Amniotic stem cell (primary cell): ENCODE measurements around the gene DEDD2.
A peak's percentile ranks its signal among the peaks of the same experiment; 100 is the strongest.
"Not testable (repeated sequence)": the region's sequence is repeated elsewhere in the genome, so short reads cannot be mapped to it uniquely, and the experiment has no call there.

Source experiments
- DNase-seq: peaks from one replicate; lab custom pipeline; 2025; lab: John Stamatoyannopoulos, UW

DEDD2 gene, protein sequence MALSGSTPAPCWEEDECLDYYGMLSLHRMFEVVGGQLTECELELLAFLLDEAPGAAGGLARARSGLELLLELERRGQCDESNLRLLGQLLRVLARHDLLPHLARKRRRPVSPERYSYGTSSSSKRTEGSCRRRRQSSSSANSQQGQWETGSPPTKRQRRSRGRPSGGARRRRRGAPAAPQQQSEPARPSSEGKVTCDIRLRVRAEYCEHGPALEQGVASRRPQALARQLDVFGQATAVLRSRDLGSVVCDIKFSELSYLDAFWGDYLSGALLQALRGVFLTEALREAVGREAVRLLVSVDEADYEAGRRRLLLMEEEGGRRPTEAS

DNA sequence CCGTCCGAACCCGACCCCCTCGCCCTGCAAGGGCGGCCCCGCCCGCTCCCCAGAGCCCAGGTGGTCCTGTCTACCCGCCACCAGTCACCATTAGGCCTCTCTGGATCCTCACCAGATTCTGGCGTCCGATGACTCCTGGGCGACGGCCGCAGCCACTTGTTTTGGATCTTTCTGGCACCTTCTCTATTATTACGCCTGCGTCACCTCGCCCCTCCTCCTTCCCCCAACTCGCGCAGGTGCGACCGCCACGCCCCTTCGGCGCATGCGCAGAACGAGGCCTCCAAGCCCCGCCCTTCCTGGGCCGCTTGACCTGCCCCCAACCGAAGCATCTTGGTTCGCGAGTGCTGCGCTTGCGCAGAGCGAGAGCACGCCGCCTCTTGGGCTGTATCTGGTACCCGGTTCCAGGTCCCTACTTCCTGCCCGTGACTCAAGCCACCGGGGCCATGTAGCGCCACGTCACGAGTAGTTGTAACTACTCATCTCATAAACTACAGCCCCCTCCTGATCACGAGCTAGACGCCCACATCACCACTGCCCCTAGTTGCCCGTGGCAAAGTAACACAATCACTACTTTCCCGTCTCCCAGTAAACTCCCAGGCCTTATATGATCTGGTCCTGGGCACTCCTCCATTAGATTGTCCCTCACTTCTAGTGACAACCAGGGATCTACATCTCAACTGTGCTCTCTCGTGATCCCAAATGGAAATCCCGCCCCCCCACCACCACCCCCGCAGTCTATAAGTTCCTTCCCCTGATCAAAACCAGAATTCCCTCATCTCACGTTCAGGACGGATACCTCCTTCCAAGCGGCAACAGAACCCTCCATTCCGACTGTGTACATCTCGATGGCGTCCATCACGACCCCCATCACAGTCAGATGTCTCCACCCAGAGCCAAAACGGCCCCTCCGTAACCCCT lies at the start of gene DEDD2:
DEDD2 (minus strand) TSS at position 158 of the 918 bp plus-strand sequence. CDS start 670 bp downstream, outside the sequence.
- peak; percentile 96 for DNase-seq

DNA sequence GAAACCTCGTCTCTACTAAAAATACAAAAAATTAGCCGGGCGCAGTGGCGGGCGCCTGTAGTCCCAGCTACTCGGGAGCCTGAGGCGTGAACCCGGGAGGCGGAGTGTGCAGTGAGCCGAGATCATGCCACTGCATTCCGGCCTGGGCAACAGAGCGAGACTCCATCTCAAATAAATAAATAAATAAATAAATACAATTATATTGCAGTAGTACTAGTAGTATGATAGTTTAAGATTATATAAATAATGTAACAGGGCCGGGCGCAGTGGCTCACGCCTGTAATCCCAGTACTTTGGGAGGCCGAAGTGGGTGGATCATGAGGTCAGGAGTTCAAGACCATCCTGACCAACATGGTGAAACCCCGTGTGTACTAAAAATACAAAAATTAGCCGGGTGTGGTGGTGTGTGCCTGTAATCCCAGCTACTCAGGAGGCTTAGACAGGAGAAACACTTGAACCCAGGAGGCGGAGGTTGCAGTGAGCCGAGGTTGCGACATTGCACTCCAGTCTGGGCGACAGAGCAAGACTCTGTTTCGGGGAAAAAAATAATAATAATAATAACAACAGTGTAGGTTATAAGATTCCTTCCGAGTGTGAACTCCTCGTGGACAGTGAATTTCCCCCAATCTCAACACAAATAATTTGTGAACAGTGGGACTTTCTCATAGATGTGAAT lies 49.6 kb upstream of the DEDD2 start:
- DNase-seq: not testable (repeated sequence)

DNA sequence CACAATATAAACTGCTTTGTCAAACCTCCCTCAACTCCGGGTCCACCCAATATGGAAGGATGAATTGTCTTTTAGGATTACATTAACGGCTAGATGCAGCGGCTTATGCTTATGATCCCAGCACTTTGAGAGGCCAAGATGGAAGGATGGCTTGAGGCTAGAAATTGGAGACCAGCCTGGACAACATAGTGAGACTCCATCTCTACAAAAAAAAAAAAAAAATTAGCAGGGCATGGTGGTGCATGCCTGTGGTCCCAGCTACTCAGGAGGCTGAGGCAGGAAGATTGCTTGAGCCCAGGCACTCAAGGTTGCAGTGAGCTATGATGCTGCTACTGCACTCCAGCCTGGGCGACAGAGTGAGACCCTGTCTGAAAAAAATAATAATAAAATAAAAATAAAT lies 48.6 kb upstream of the DEDD2 start:
- DNase-seq: not testable (repeated sequence)

DNA sequence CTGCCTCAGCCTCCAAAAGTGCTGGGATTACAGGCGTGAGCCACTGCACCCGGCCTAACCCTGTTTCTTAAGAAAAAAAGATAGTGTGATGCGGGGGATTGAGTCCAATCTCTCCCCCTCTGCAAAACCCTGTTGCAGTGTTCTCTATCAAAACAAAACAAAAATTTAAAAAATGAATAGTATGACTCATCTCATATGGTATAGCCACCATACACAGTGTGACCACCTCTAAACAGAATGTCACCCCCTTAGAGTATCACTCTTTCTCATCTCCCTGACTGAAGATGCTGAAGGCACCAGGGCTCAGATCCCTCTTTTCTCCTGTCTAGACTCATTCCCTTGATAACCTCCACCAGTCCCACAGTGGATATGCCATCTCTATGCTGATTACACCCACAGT lies 44.3 kb upstream of the DEDD2 start:
- no peak for DNase-seq

DNA sequence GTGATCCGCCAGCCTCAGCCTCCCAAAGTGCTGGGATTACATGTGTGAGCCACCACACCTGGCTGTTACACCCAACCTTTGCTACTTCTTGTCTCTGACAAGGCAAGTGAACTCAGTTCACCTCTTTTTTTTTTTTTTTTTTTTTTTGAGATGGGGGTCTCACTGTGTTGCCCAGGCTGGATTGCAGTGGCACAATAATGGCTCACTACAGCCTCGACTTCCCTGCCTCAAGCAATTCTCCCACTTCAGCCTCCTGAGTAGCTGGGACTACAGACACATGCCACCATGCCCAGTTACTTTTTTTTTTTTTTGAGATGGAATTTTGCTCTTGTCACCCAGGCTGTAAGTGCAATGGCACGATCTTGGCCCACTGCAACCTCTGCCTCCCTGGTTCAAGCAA lies 40.4 kb upstream of the DEDD2 start:
- DNase-seq: not testable (repeated sequence)

DNA sequence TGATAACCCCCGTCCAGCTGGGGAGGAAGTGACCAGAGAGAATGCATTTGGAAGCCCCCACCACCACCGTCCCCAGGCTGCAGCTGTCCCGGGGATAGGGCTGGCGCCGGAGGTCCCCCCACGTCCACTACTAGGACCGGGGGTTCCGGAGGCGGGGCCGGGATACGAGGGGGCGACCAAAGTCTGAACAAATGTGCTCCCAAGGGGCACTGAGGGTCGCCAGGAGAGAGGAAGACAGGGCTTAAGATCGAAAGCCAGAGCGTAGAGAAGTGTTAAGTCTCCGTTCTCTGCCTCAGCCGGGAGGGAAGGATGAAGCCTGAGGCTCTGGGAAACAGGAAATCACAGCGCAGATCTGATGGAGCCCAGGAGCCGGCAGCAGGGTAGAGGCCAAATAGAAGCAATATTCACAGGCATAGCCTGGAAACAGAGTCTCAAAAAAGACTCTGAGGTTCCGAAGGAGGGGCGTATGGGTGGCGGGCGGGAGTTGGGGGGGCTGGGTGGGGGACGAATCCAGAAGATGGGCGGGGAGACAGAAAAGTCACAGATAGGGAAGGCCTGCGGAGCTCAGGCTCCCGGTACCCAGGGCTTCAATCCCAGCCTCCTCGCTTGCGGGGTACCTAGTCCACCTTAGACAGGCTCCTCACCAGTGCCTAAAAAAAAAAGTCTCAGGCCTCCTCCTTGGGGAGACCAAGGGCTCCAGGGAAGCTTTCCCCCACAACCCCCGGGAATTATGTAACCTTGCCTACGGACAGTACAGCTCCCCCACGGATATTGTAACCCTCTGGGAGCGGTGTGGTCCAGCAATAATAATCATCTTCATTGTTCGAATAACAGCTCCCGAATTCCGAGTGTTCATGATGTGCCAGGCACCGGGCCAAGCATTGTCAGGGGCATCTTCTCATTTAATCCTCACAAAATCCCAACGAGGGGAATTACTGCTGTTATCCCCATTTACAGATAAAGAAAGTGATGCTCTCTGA lies 38.6 kb upstream of the DEDD2 start:
- DNase-seq: no peak

DNA sequence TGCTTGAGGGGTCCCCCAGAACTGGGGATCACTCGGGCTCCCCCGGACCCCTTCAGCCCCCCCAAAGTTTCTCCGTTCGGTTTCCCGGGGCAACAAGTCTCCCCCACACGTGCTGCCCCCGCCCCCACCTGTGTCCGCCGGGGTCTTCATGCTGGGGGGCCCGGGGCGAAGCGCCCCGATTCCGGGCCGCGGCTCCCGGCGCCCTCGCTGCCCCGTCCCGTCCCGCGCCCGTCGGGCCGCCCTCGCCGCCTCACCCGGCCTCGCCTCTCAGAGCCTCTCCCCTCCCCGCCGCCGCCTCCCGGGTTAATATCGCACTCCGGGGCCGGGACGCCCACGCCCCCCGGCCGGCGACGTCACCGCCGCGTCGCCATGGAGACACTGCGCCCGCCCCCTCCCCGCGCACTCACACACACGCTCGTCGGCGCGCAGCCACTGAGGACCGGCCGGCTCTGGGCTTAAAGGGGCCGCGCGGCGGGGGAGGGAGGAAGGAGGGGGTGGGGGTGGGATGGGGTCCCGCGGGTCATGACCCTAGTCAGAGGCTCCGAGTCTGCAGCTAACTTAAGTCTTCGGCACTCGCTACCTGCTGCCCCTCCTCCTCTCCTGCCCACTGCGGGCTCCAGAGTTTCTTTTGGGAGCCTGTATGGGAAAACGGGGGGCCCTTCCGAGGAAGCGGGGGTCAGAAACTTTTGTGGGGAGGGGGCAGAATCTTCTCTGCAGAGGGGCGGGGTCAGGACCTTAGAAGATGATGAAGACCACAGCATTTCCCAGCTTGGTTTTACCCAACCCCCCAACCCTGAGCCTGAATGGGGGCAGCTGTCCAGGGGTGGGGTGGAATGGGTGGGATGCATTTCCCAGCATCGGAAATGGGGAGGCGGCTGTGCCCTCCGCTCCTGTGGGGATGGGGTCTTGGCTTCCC lies 37.6 kb upstream of the DEDD2 start, which contains the start of gene ERF:
ERF (minus strand) TSS at position 279 of the 916 bp plus-strand sequence; CDS start at position 150, 129 bp downstream.
- peak; percentile 77 for DNase-seq

DNA sequence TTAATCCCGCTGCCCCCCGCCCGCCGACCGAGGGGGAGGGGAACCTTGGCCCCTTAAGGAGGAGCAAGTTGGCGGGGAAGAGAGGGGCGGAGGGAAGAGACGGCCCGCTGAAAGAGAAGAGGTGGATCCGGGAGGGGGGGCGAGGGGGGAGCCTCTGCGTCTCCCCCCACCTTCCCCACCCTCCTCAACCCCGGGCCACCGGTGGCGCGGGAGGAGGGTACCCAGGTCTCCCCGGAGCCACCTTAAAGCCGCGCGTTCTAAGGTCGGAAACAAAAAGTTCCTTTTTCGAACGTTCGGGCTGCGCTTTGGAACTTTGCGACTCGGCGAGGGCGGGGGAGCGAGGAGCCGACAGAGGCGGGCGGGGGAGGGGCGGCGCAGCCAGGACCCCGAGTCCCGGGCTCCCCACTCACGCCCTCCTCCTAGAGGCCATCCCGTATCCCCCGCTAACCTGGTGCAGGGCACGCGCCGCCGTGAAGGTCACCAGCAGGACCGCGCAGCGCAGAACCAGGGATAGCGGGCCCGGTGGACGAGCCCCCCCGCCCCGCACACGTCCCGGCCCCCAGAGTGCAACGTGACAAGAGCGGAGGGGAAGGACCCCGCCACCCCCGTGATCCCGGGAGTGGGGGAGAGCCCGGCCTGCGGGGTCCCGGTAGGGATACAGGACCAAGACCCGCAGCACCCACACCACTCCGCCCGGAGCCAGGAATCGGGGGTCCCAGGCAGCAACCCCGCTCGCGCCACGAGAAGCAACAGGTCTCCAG lies 36.8 kb upstream of the DEDD2 start:
- no peak for DNase-seq

DNA sequence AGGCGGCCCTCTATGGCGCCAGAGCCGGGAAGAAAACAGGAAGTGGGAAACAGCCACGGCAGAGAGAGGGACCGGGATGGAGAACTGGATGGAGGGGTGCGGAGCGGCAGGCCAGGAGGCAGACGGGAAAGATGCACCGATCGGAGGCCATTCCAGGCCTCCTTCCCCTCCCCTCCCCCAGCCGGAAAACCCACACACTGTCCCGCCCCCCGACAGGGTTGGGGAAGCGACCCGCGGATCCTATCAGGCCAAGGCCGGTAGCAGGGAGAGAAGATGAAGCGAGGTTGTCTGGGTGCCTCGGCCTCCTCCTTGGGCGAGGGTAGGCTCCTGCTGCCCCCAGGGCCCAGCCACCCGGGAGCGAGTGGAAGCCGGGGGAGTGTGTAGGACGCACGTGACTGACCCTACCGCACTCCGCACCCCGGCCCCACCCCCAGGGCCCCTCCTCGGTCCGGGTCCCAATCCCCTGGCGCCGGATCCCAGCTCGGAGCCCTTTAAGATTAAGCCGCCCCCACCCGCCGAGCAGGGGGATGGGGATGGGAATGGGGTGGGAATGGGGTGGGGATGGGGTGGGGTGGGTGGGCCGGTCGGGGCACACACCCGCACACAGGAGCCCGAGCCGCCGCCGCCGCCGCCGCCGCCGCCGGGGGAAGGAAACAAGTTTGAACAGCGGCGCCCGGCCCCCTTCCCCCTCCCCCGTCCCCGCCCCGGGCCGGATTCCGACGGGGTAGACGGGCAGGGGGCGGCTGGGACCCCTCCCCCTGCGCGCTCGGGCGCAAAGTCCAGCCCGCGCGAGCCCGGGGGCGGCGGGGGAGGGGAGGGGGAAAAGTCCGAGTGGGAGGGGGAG lies 36.0 kb upstream of the DEDD2 start:
- DNase-seq: no peak

DNA sequence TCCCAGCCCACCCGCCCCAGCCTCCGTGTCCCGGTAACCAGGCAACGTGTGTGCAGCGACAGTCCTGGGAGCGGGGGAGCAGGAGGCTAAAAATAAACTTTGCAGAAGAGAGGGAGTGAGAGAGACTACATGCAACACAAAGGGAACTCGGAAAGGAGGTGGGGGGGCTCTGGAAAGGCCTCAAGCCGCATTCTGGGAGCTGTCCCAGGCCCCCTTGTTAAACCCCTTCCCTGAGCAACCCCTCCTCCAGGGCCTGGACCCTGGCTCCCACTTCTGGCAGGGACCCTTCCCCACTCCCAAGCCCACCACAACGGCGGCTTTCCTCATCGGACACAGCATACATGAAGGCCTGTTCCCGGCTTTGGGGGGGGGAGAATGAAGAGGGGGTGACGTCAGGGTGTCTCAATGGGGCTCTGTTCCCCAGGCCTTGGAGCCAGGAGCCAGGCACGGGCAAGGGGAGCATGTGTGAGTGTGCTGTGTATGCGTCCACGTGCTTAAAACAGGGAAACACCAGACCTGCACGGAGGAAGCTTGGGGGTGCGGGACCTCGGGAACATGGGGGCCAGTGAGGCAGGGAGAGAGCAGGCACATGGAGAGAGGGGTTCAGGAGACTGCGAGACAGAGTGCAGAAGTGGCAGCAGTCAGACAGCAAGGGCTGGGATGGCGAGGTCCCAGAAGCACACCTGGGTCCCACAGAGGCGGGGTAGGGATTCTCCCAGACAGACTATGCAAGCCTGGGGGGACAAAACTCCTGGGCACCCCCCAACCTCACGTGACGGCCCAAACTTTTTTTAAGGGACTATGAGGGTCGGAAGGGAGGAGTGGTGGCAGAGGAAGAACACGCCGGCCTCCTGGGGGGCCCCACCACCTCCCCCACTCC lies 35.1 kb upstream of the DEDD2 start:
- DNase-seq: no peak

DNA sequence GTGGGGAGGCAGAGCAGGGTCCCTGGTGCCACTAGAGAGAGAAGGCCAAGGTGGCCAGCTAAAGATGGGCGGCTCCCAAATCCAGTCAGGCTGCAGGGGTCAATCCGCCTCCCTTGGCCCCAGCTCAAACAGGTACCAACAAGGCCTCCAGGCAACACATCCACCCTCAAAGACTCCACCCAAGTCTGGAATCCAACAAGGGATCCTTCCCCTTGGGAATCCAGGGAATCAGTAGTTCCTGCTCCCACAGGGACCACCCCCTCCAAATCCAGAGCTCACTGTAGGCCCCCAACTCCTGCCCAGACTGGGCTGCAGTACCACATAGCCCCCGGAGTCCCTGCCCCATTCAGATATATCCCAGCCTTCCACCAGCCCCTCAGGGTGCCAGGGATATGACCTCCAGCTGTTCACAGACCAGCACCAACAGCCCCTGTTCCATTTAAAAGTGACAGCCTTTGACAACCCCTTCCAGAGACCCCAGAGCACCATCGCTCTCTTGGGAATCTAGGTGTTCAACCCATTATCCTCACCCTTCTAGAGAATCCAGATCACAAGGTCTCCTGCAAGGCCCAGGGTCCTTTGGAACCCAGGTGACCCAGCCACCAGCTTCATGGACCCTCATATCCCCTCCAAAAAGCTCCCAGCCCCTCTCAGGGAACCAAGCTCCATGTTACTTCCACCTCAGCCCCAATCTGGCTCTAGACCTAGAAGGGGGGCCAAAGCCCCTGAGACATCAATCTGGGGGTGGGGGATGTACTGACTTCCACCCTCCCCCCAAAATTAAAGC lies 34.3 kb upstream of the DEDD2 start:
- DNase-seq: no peak

DNA sequence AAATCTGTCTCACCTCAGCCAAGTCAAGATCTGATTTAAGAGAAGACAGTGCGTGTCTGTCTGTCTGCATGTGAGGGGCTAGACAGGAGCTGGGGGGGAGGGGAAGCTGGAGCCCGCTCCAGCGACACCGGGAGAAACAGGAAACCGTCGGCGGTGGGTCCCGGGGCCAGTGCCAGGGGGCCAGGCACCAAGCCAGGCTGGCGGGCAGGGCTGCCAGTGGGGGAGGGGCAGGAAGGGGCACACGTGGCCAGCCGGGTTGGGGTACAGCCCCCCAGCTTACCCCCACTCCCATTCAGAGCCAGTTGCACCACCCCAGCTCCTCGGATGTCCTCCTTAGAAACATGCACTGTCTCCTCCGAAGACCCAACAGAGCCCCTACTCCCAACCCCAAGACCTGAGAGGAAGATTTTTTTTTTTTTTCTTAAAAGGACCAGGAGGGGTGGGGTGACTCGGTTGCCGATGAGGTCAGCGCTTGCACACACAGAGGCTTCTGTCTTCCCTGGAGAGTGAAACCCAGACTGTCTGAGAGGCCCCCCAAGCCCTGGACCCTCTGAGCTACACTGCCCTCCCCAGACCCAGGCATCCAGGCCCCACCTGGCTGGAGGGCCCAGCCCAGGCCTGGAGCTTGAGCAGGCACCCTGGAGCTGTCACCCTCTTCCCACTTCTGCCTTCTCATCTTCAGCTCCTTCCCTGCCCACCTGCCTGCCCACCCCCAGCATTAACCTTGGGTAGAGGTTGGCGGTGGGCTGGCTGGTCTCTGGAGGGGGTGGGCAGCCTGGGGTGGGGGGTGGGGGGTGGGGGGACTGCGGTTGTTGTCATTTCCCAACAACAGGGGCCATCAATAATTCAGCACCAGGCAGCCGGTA lies 33.4 kb upstream of the DEDD2 start:
- no peak for DNase-seq

DNA sequence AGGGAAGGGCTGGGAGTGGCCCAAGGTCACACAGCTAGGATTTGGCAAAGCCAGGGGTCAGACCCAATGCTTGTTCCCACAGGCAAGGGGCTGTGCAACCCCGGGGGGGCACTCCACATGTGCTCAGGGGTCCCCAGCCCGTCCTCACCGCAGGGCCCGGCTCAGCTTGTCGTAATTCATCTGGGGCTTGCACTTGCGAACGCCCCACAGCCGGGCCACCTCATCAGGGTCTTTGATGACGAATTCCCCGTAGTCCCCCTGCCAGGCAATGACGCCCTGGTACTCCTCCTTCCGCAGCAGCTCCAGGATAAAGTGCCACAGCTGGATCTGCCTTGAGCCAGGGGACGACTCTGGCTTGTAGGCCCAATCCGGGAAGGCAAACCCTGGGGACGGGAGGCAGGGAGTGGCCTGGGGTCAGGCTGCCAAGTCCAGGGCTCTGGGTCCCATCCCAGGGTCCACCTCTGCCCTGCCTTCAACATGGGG lies 32.7 kb upstream of the DEDD2 start:
- no peak for DNase-seq

DNA sequence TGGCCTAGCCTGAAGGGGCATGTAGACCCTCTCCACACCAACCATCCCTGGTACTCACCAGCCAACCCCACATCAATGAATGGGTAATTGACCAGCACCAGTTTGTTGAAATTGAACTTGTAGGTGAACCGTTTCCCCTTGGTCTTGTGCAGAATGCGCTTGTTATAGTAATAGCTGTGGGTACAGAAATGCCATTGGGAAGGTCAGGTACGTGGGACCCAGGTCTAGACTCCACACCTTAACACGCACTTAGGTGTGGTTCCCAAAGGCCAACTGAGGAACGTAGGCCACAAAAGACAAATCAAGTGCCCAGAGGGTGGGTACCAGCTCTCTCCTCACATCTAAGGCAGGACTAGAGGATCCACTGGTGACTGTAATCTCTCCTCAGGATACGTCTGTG lies 32.3 kb upstream of the DEDD2 start:
- no peak for DNase-seq

DNA sequence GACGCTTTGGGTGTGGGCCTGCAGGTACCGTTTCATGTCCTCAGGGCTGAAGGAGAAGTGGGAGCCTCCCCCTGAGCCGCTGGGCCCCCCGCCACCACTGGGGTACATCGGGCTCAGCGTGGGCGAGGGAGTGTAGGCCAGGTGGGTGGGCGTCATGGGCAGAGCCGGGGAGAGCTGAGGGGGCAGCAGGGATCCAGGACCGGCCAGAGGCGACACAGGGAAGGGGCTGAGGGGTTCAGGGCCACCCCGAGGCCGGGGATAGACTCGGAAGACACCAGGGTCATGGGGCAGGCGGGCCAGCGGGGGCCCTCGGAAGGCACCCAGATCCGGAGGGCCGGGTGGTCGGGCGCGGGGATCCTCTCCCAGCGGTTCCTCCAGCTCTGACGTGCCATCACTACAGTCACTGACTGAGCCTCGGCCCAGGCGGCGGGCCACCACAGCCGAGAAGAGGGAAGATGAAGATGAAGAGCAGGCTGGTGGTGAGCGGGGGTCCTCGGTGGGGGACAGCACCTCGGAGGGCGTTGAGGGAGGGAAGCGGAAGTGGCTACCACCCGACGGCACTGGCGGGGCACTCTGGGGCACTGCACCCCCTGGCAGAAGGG lies 31.8 kb upstream of the DEDD2 start:
- DNase-seq: no peak
